Endothelial cell of umbilical vein (primary cell): Measurements from ENCODE around the gene PLK5. TPM values are rescaled to one million over a fixed set of nuclear protein-coding genes. Genes with fewer than 3 reads are reported as not detected.

Experiments used
- BruUV-seq: library from RNA; stranded (reverse); fragments of 400-500 nt; replicated peaks from 2 replicates; lab custom pipeline; 2021; lab: Mats Ljungman, UMichigan
- CTCF ChIA-PET: fragments of 300-600, 350-600 bp; sonication (Branson Sonifier 250); formaldehyde crosslinking; loops from one replicate; lab custom pipeline; 2021; ENCODE audit warnings: antibody characterized with exemption, inconsistent platforms; lab: Charles Lee
- POLR2A ChIA-PET: fragments of 300-600, 350-600 bp; sonication (Branson Sonifier 250); formaldehyde crosslinking; loops from one replicate; lab custom pipeline; 2021; ENCODE audit warnings: antibody characterized with exemption, inconsistent platforms; lab: Charles Lee
- DNase-seq: peaks from one replicate; pipeline ENCODE4 v3.0.0-alpha.2; 2011; ENCODE audit warnings: low read depth, low spot score
- FAIRE-seq: peaks from 2 replicates; lab custom pipeline; 2011; peaks lifted over from hg19 to GRCh38; lab: Jason Lieb, UNC
- H2AFZ ChIP-seq: 2 replicates; pipeline ENCODE4 v1.6.0; 2012; ENCODE audit warnings: low read depth, low read length, control low read depth, inconsistent platforms
- H3K27ac ChIP-seq: 2 replicates; pipeline ENCODE4 v1.5.1; 2011; ENCODE audit warnings: low read depth, mild to moderate bottlenecking, control low read depth, low read length, moderate library complexity; ENCODE audit not compliant: insufficient read depth
- H3K27me3 ChIP-seq, 2 experiments: 2 replicates each; pipeline versions ENCODE4 v1.6.0 to v1.6.1; 2011; ENCODE audit warnings: low read length in 2 of 2, mixed read lengths in 1 of 2; ENCODE audit not compliant: control insufficient read depth in 2 of 2, insufficient read depth in 2 of 2
- H3K36me3 ChIP-seq, 2 experiments: 2 replicates in 1 of 2; 3 replicates in 1 of 2; pipeline ENCODE4 v1.5.1; 2011; ENCODE audit warnings: low read length in 2 of 2, mild to moderate bottlenecking in 1 of 2, moderate library complexity in 1 of 2; ENCODE audit not compliant: control insufficient read depth in 2 of 2, insufficient read depth in 2 of 2; ENCODE audit errors: extremely low read depth in 1 of 2
- H3K4me1 ChIP-seq: 3 replicates; pipeline ENCODE4 v1.5.1; 2011; ENCODE audit warnings: mild to moderate bottlenecking, low read length; ENCODE audit not compliant: control insufficient read depth, insufficient read depth; ENCODE audit errors: extremely low read depth
- H3K4me2 ChIP-seq: 2 replicates; pipeline ENCODE4 v1.6.1; 2011; ENCODE audit warnings: low read length, control low read depth, mixed read lengths; ENCODE audit not compliant: insufficient read depth
- H3K4me3 ChIP-seq, 3 experiments: fragments of 200-600 bp in 1 of 3; sonication (generic), shearing (Covaris generic) in 1 of 3; replicated peaks in 1 of 3; 2 replicates each; pipeline ENCODE4 v1.5.1; 2011 to 2016; ENCODE audit warnings: control low read depth in 3 of 3, low read length in 3 of 3, mild to moderate bottlenecking in 2 of 3, inconsistent platforms in 1 of 3, low read depth in 1 of 3, moderate library complexity in 1 of 3; ENCODE audit not compliant: insufficient read depth in 1 of 3
- H3K79me2 ChIP-seq: 2 replicates; pipeline ENCODE4 v1.6.0; 2012; ENCODE audit warnings: low read length, inconsistent platforms; ENCODE audit not compliant: control insufficient read depth, insufficient read depth
- H3K9ac ChIP-seq: replicated peaks from 2 replicates; pipeline ENCODE3; 2011; ENCODE audit warnings: low read length, control low read depth; ENCODE audit not compliant: insufficient read depth; ENCODE audit errors: extremely low read depth
- H3K9me1 ChIP-seq: replicated peaks from 3 replicates; pipeline ENCODE4 v1.6.0; 2011; ENCODE audit warnings: mild to moderate bottlenecking, low read length; ENCODE audit not compliant: control insufficient read depth, insufficient read depth; ENCODE audit errors: extremely low read depth
- H3K9me3 ChIP-seq: replicated peaks from 2 replicates; pipeline ENCODE4 v1.5.1; 2012; ENCODE audit warnings: low read length, inconsistent platforms; ENCODE audit not compliant: control insufficient read depth, insufficient read depth
- H4K20me1 ChIP-seq: replicated peaks from 2 replicates; pipeline ENCODE3; 2011; ENCODE audit warnings: mild to moderate bottlenecking, low read length; ENCODE audit not compliant: control insufficient read depth, insufficient read depth; ENCODE audit errors: extremely low read depth
- EZH2 ChIP-seq: IDR thresholded peaks from 2 replicates; pipeline ENCODE4 v1.6.1; 2012; ENCODE audit warnings: borderline replicate concordance, low read depth, mild to moderate bottlenecking, moderate library complexity, low read length, inconsistent platforms; ENCODE audit not compliant: severe bottlenecking
- FOS ChIP-seq: IDR thresholded peaks from 2 replicates; pipeline ENCODE4 v1.6.1; 2011; ENCODE audit warnings: mild to moderate bottlenecking, low read length, moderate library complexity, borderline replicate concordance; ENCODE audit not compliant: insufficient read depth
- GATA2 ChIP-seq: IDR thresholded peaks from 2 replicates; pipeline ENCODE4 v1.7.0; 2011; ENCODE audit warnings: low read depth, mild to moderate bottlenecking, moderate library complexity, mixed read lengths, low read length; ENCODE audit not compliant: insufficient read length, insufficient read depth
- JUN ChIP-seq: IDR thresholded peaks from 2 replicates; pipeline ENCODE4 v1.6.1; 2011; ENCODE audit warnings: borderline replicate concordance, low read depth; ENCODE audit not compliant: insufficient read length, insufficient read depth
- MYC ChIP-seq: IDR thresholded peaks from one replicate; pipeline ENCODE4 v1.6.1; 2011; ENCODE audit warnings: mild to moderate bottlenecking, low read depth, low read length
- POLR2A ChIP-seq: IDR thresholded peaks from 2 replicates; pipeline ENCODE4 v1.6.1; 2012; ENCODE audit warnings: low read depth, mild to moderate bottlenecking, control low read depth, low read length
- POLR2AphosphoS5 ChIP-seq: IDR thresholded peaks from 2 replicates; pipeline ENCODE4 v1.6.1; 2012; ENCODE audit warnings: low read depth, mild to moderate bottlenecking, control low read depth, low read length, moderate library complexity; ENCODE audit not compliant: insufficient read depth
- dilution Hi-C: fragments of 300-500 bp; cut with MboI; formaldehyde crosslinking; loops from one replicate; pipeline ENCODE4 v1.15.0; 2019; ENCODE audit warnings: low sequenced_read_pairs; ENCODE audit not compliant: extremely low pct_ligation_motif_present
- intact Hi-C: fragments of 100-400 bp; cut with micrococcal nuclease; formaldehyde crosslinking; loops from one replicate; pipeline ENCODE4 v1.10.0; 2022
- polyA plus RNA-seq, 4 experiments: library from polyadenylated mRNA; depleted of rRNA in 3 of 4; stranded (reverse) in 3 of 4; unstranded in 1 of 4; fragments of >200 nt; gene quantifications; 2 replicates each; pipeline versions ENCODE4 v1.2.1 to v1.2.3, GENCODE V29; 2011 to 2012; ENCODE audit warnings: missing spikeins in 1 of 4
- total RNA-seq: library from RNA; stranded (reverse); gene quantifications from 2 replicates; pipeline ENCODE4 v1.2.3, GENCODE V29; 2021
- TF ChIP-seq, protein P1 (sequence below): IDR thresholded peaks from 2 replicates; pipeline ENCODE4 v1.6.1; 2011; ENCODE audit not compliant: insufficient read depth, insufficient read length
- TF ChIP-seq, protein P2 (sequence below), 2 donors: IDR thresholded peaks; 1 replicate in 1 of 2; 2 replicates in 1 of 2; pipeline ENCODE4 v1.5.1; 2011; ENCODE audit warnings: low read length in 2 of 2, mild to moderate bottlenecking in 2 of 2, moderate library complexity in 2 of 2, control low read depth in 1 of 2, inconsistent platforms in 1 of 2, low read depth in 1 of 2; ENCODE audit not compliant: insufficient read depth in 1 of 2; ENCODE audit errors: extremely low read depth in 1 of 2

PLK5 gene
- total and polyA plus RNA-seq, 2 donors (not counting 3 experiments of a cell fraction or from before 2014, with no cell fraction given) = not detected

GRCh38 chr19:1555487-1556389 is 31.9 kb downstream of the PLK5 start:
- H4K20me1 ChIP-seq = no peaks in the 10 kb centered on the region
- dilution Hi-C loops = no loop called here
- H3K27ac ChIP-seq = no peak overlapping the region
- peaks cover 30% of the 10 kb centered on the region for H3K79me2 ChIP-seq
- H3K4me2 ChIP-seq = no peak overlapping the region
- no peak overlapping the region for H3K9ac ChIP-seq
- no peaks in the 10 kb centered on the region for H3K4me1 ChIP-seq
- no peak overlapping the region for H2AFZ ChIP-seq
- no peak overlapping the region for H3K4me3 ChIP-seq
- H3K9me3 ChIP-seq = no peaks in the 10 kb centered on the region
- DNase-seq (no peak), FAIRE-seq (no peak)
- intact Hi-C loops = no loop called here
- H3K9me1 ChIP-seq = no peaks in the 10 kb centered on the region
- no peaks in the 10 kb centered on the region for H3K27me3 ChIP-seq
- peaks cover 10 to 14% of the 10 kb centered on the region in 2 experiments for H3K36me3 ChIP-seq
- TF ChIP-seq FOS = no peak
- TF ChIP-seq JUN = no peak
- TF ChIP-seq, protein P1, sequence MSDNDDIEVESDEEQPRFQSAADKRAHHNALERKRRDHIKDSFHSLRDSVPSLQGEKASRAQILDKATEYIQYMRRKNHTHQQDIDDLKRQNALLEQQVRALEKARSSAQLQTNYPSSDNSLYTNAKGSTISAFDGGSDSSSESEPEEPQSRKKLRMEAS = no peak
- no peak for TF ChIP-seq EZH2
- TF ChIP-seq, protein P2, sequence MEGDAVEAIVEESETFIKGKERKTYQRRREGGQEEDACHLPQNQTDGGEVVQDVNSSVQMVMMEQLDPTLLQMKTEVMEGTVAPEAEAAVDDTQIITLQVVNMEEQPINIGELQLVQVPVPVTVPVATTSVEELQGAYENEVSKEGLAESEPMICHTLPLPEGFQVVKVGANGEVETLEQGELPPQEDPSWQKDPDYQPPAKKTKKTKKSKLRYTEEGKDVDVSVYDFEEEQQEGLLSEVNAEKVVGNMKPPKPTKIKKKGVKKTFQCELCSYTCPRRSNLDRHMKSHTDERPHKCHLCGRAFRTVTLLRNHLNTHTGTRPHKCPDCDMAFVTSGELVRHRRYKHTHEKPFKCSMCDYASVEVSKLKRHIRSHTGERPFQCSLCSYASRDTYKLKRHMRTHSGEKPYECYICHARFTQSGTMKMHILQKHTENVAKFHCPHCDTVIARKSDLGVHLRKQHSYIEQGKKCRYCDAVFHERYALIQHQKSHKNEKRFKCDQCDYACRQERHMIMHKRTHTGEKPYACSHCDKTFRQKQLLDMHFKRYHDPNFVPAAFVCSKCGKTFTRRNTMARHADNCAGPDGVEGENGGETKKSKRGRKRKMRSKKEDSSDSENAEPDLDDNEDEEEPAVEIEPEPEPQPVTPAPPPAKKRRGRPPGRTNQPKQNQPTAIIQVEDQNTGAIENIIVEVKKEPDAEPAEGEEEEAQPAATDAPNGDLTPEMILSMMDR (IDR thresholded peaks at IDR 0.05; ENCODE audit: extremely low read depth in 1 of 2, insufficient read depth in 1 of 2, low read depth in 1 of 2, low read length in 2 of 2) = no peak
- no peak for TF ChIP-seq GATA2
- TF ChIP-seq MYC = no peak
- no peak for TF ChIP-seq POLR2A
- TF ChIP-seq POLR2AphosphoS5 = no peak
- ChIA-PET POLR2A (no interaction called here), CTCF (no interaction called here)
- no TSS peak for BruUV-seq
